ENCODE data around the gene MSH3. TPM values are rescaled to one million over a fixed set of nuclear protein-coding genes. Genes with fewer than 3 reads are reported as not detected.

MSH3 gene
- 10 to 100 TPM; 14.4 to 17.5 (median 17.0) TPM for polyA plus RNA-seq (ENCODE audit: insufficient read depth in 1 of 5, insufficient read length in 5 of 5, low replicate concordance in 1 of 5)
- long read RNA-seq, donor 1, full-length matches to known transcripts, result 2 of 9 reads
- long read RNA-seq, donor 1, partial matches to known transcripts, result 7 of 9 reads
- long read RNA-seq, donor 1, other reads (novel, unspliced or antisense), result 0 of 9 reads
- long read RNA-seq, donor 2, full-length matches to known transcripts, result 2 of 2 reads
- long read RNA-seq, donor 2, partial matches to known transcripts, result 0 of 2 reads
- long read RNA-seq, donor 2, other reads (novel, unspliced or antisense), result 0 of 2 reads
- long read RNA-seq, donor 3, full-length matches to known transcripts, result 1 of 1 reads
- long read RNA-seq, donor 3, partial matches to known transcripts, result 0 of 1 reads
- long read RNA-seq, donor 3, other reads (novel, unspliced or antisense), result 0 of 1 reads
- long read RNA-seq, donor 4, full-length matches to known transcripts, result 2 of 2 reads
- long read RNA-seq, donor 4, partial matches to known transcripts, result 0 of 2 reads
- long read RNA-seq, donor 4, other reads (novel, unspliced or antisense), result 0 of 2 reads
- long read RNA-seq, donor 5, partial matches to known transcripts, result 5 of 5 reads
- long read RNA-seq, donor 5, other reads (novel, unspliced or antisense), result 0 of 5 reads
- long read RNA-seq, donor 6, full-length matches to known transcripts, result 1 of 1 reads
- long read RNA-seq, donor 6, partial matches to known transcripts, result 0 of 1 reads
- long read RNA-seq, donor 6, other reads (novel, unspliced or antisense), result 0 of 1 reads
- long read RNA-seq, donor 7, partial matches to known transcripts, result 8 of 8 reads
- long read RNA-seq, donor 7, other reads (novel, unspliced or antisense), result 0 of 8 reads
- long read RNA-seq, donor 8, full-length matches to known transcripts, result 1 of 1 reads
- long read RNA-seq, donor 8, partial matches to known transcripts, result 0 of 1 reads
- long read RNA-seq, donor 8, other reads (novel, unspliced or antisense), result 0 of 1 reads

GRCh38 chr5:80654391-80655230 is at the start of gene MSH3, which contains the start of gene DHFR:
MSH3 (plus strand) TSS chr5:80654652; CDS start chr5:80654728, 76 bp downstream.
DHFR (minus strand) TSS chr5:80654983; CDS start chr5:80654489, 494 bp downstream.
- peak; percentile 85 to 91 for DNase-seq

GRCh38 chr5:80607343-80607742 is 47.1 kb upstream of the MSH3 start:
- no peak for DNase-seq

GRCh38 chr5:80607832-80608231 is 46.6 kb upstream of the MSH3 start:
- no peak for DNase-seq

GRCh38 chr5:80608731-80609130 is 45.7 kb upstream of the MSH3 start:
- DNase-seq, result no peak

GRCh38 chr5:80609692-80610091 is 44.8 kb upstream of the MSH3 start:
- no peak for DNase-seq

- DNase-seq, result no peak
Measured at GRCh38 chr5:80615266-80615914, 39.1 kb upstream of the MSH3 start.

GRCh38 chr5:80618438-80618837 is 36.0 kb upstream of the MSH3 start:
- DNase-seq, result no peak

- DNase-seq, result no peak
Measured at GRCh38 chr5:80619086-80619485, 35.4 kb upstream of the MSH3 start.

GRCh38 chr5:80620211-80620610 is 34.2 kb upstream of the MSH3 start:
- no peak for DNase-seq

- DNase-seq, result no peak
Measured at GRCh38 chr5:80622756-80623155, 31.7 kb upstream of the MSH3 start.

- DNase-seq, result no peak
Measured at GRCh38 chr5:80623999-80624398, 30.5 kb upstream of the MSH3 start.

GRCh38 chr5:80625230-80625629 is 29.2 kb upstream of the MSH3 start:
- DNase-seq, result no peak

GRCh38 chr5:80629281-80629680 is 25.2 kb upstream of the MSH3 start:
- no peak for DNase-seq

GRCh38 chr5:80631278-80632259 is 22.9 kb upstream of the MSH3 start:
- no peak for DNase-seq

GRCh38 chr5:80632700-80633099 is 21.8 kb upstream of the MSH3 start:
- DNase-seq, result no peak

- no peak for DNase-seq
Measured at GRCh38 chr5:80634193-80634592, 20.3 kb upstream of the MSH3 start.

GRCh38 chr5:80641353-80641752 is 13.1 kb upstream of the MSH3 start:
- DNase-seq, result no peak

- DNase-seq, result peak in 1 of 2 donors; percentile 4
Measured at GRCh38 chr5:80644900-80645299, 9.6 kb upstream of the MSH3 start.

GRCh38 chr5:80646926-80647325 is 7.5 kb upstream of the MSH3 start:
- no peak for DNase-seq

GRCh38 chr5:80653502-80653901 is 950 bp upstream of the MSH3 start:
- DNase-seq, result no peak
